WI38 (cell line): ENCODE results near the gene DCST1.

Experiments
- H3K4me3 ChIP-seq: 2 replicates; pipeline ENCODE4 v1.5.1; 2011; ENCODE audit warnings: low read depth, mild to moderate bottlenecking, control low read depth, low read length
- TF ChIP-seq, protein P1 (sequence below): IDR thresholded peaks from 2 replicates; pipeline ENCODE4 v1.5.1; 2012; ENCODE audit warnings: low read depth, mild to moderate bottlenecking, control low read depth, low read length

Gene DCST1

DNA sequence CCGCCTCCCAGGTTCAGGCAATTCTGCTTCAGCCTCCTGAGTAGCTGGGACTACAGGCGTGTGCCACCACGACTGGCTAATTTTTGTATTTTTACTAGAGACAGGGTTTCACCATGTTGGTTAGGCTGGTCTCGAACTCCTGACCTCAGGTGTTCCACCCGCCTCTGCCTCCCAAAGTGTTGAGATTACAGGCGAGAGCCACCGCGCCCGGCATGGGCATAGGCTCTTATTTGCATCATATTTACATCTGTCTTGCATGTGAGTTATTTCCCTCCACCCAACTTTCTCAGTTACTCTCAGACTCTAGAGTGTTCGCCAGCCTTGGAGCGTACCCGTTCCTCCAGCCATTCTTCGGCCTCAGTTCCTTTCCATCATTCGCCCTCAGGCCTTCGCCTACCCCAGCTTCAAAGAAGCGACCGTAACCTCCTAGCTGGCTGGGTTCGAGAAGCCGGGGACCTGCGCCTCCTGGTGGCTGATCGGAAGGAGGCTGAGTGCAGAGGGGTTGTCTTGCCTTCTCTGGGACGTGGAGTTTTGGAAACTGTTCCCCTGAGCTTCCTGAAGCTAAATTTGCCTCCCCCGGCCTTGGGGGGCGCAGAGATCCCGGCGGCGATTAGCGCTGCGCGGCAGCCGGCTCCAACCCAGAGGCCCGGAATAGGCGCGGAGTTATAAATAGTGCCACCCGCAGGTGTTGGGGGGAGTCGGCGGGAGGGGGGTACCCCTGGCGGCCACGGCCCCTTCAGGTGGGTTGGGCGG lies 34.6 kb upstream of the DCST1 start:
- peak overlapping the region; percentile 6; the same call in 1 of the 2 replicates for H3K4me3 ChIP-seq
- TF ChIP-seq, protein P1, sequence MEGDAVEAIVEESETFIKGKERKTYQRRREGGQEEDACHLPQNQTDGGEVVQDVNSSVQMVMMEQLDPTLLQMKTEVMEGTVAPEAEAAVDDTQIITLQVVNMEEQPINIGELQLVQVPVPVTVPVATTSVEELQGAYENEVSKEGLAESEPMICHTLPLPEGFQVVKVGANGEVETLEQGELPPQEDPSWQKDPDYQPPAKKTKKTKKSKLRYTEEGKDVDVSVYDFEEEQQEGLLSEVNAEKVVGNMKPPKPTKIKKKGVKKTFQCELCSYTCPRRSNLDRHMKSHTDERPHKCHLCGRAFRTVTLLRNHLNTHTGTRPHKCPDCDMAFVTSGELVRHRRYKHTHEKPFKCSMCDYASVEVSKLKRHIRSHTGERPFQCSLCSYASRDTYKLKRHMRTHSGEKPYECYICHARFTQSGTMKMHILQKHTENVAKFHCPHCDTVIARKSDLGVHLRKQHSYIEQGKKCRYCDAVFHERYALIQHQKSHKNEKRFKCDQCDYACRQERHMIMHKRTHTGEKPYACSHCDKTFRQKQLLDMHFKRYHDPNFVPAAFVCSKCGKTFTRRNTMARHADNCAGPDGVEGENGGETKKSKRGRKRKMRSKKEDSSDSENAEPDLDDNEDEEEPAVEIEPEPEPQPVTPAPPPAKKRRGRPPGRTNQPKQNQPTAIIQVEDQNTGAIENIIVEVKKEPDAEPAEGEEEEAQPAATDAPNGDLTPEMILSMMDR = peak; percentile 91

DNA sequence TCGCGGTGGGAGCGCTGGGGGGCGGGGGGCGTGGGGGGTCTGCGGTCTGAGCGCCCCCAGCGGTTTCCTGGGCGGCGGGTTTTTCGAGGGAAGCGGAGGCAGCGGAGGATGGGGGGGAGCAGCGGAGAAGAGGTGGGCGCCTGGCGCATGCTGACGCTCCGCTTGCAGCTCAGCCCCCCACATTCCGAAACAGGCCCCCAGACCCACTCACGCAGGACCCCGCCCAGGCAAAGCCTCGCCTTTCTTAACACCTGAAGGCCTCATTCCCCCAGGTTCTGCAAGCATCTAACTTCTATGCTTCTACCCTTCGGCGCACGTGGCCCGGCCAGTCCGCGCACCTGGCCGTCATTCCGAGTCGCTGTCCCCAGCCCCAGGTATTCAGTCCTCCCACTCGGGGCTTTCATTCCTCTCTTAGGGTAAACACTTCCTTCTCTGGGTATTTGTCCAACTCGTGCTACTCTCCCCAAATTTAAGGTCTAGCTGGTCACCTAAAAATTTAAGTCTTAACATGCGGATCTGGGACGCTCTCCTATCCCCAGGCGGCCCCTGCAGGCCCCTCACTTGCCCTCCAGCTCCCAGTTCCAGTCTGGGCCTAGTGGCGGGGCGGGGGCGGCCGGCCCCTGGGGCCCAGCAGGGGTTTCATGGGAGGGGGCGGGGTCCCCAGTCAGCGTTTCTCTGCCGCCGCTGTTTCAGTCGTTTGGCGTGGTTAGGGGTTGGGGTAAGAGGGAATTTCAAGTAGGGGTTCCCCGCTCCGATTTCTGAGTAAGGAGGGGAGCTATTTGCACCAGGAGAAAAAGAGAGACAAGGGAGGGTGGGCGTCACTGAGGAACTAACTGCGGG lies 33.8 kb upstream of the DCST1 start:
- H3K4me3 ChIP-seq = peak overlapping the region; percentile 81
- TF ChIP-seq, protein P1 = no peak

DNA sequence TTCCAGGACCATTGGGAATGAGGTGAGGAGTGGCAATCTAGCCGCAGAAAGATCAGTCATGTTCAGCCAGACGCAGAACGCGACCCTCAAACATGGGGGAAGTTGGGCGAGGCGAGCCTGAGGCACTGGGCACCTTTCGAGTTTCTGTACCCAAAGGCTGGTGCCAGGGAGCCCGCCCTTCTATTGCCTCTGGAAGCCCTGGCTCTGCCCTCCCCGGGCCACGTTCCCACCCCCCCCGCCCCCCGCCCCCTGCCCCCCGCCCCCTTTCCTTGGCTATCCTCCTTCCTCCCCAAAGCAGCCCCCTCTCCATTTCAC lies 33.3 kb upstream of the DCST1 start:
- TF ChIP-seq, protein P1 = no peak
- peak overlapping the region; percentile 81 for H3K4me3 ChIP-seq

DNA sequence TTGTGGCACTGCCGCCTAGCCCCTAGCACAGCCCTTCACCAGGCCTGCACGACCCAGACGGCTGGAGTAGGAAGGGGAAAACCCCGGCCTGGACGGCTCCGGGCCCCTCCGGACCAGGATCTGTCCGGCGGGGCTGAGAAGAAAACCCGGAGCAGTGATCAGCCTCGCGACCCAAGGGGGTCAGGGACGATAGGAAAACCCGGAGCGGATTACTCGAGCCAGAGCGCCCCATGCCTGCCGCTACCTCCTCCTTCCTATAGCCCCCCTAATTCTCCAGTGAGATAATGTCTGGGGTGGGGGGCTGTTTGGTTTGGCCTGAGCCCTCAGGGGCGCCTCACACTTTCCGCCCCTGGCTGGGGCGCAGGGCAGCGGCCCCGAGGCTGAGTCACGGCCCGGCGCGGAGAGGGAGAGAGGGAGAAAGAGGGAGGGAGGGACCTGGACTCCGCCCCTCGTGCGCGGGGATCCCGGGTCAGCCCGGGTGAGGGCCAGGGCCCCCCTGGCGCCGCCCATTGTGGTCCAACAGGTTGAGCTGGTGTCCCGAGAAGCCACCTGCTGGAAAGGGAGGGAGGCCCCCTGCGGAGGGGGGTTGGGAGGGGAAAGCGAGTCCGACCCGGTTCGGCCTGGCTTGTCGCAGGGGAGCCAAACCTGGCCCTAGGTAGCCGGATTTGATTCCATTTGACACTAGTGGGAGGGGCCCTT lies 32.7 kb upstream of the DCST1 start:
- TF ChIP-seq, protein P1 = no peak

DNA sequence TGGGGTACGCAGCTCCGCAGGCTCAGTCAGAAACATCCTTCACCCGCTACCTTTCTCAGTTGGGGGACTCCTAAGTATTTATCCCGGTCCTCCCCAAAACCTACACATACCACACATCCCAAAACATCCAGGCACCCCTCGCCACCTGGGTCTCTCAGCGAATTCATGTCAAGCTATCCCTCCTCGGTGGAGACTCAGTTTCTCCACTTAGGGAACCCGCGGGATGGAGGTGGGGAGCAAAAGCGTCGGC lies 32.3 kb upstream of the DCST1 start:
- TF ChIP-seq, protein P1 = no peak
- peak overlapping the region; percentile 81 for H3K4me3 ChIP-seq

More for the DNA sequence above, 32.7 kb upstream of the DCST1 start:
- H3K4me3 ChIP-seq = peak overlapping the region; percentile 81

DNA sequence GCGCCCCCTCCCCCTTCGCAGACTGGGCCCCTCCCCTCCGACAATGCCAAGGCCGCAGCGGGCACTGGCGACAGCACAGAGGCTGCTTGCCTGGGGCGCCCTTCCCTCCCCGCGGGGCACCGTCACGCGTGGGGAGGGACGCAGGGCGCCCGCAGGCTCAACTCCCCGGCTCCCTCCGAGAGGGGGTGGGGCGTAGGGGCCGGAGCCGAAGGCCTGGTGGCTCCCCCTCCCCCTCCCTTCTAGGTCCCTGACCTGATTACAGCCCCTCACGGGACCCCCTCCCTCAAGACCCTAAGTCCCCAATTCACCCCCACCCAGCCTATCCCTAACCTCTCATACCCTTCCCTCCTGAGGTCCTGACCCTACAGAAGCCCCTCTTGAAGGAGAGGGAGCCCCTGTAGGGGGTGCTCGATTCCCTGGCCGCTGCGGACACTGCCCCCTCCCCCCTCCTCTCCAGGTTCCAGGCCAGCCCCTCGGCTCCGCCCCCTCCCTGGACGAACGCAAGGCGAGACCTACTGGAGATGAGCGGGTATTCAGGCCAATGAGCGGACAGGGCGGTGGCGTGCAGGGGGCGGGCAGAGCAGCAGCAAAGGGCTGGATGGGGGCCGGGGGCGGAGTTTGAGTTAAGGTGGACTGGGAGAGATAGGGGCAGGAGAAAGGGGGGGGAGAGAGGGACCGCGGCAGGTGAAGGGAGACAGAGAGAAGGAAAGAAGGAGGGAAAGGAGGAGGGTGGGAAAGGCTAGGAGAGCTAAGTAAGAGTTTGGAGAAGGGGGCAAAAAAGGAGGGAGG lies 31.8 kb upstream of the DCST1 start:
- H3K4me3 ChIP-seq = peak overlapping the region; percentile 81
- TF ChIP-seq, protein P1 = peak; percentile 41
